ENCODE data around the gene RPS4Y2.

RPS4Y2 gene

GRCh38 chrY:20814794-20815193, 58.9 kb downstream of the RPS4Y2 start:
- FAIRE-seq: no peak
- DNase-seq (ENCODE audit: extremely low spot score, insufficient read length, low read depth): no peak

- FAIRE-seq (no peak), DNase-seq (ENCODE audit: extremely low spot score, insufficient read length, low read depth) (no peak)
Observed at GRCh38 chrY:20817067-20817466, 61.2 kb downstream of the RPS4Y2 start.
